Activated CD8-positive, alpha-beta memory T cell treated with anti-CD3 and anti-CD28 coated beads, Interleukin-2, amount 10 ng/mL, durations not matched to agents 7 days and 5 days (primary cell): Measurements from ENCODE around the gene SPINT2. TPM values are rescaled to one million over a fixed set of nuclear protein-coding genes. Genes with fewer than 3 reads are reported as not detected.

Experiments
- ATAC-seq: fragments of 150-1000 bp; cut with Tn5 transposase; one replicate; pipeline ENCODE4 v1.10.0; 2021; ENCODE audit warnings: moderate library complexity
- CTCF ChIA-PET: fragments of 350-600 bp; sonication (Branson Sonifier 250); formaldehyde crosslinking; loops from one replicate; lab custom pipeline; 2021; ENCODE audit warnings: antibody characterized with exemption; lab: Charles Lee
- DNase-seq: peaks from one replicate; pipeline ENCODE4 v3.0.0-alpha.2; 2020
- H3K27ac Mint-ChIP-seq: one replicate; pipeline ENCODE4 v1.8.0; 2021; ENCODE audit warnings: mild to moderate bottlenecking, mixed read lengths
- H3K27me3 Mint-ChIP-seq: one replicate; pipeline ENCODE4 v1.8.0; 2021; ENCODE audit warnings: mixed read lengths
- H3K36me3 Mint-ChIP-seq: one replicate; pipeline ENCODE4 v1.8.0; 2021; ENCODE audit warnings: mild to moderate bottlenecking, mixed read lengths
- H3K4me1 Mint-ChIP-seq: one replicate; pipeline ENCODE4 v1.8.0; 2021; ENCODE audit warnings: mixed read lengths
- H3K4me3 Mint-ChIP-seq: one replicate; pipeline ENCODE4 v1.8.0; 2021; ENCODE audit warnings: mild to moderate bottlenecking, moderate library complexity, mixed read lengths
- H3K9me3 Mint-ChIP-seq: one replicate; pipeline ENCODE4 v1.8.0; 2022; ENCODE audit warnings: low read depth, mixed read lengths
- total RNA-seq, 2 experiments: library from RNA; stranded (reverse); gene quantifications; one replicate each; pipeline ENCODE4 v1.2.3, GENCODE V29; 2021

The SPINT2 gene
- total RNA-seq, 2 experiments from 2014 or later: 9.3 to 15.6 TPM

GRCh38 chr19:38265213-38265861 is 964 bp downstream of the SPINT2 start:
- DNase-seq (no peak), ATAC-seq (no peak)
- no peaks in the 10 kb centered on the region for H3K9me3 Mint-ChIP-seq
- peak overlapping the region; percentile 71 for H3K4me3 Mint-ChIP-seq
- peaks cover 11% of the 10 kb centered on the region for H3K27me3 Mint-ChIP-seq
- peak overlapping the region; percentile 50 for H3K27ac Mint-ChIP-seq
- peaks cover 19% of the 10 kb centered on the region for H3K4me1 Mint-ChIP-seq
- CTCF ChIA-PET: interaction anchor here (0.6 to 1.6 kb wide), 10 partner anchors 10 to 690 kb away, joined by 3 to 5 read pairs (median 4); no protein-coding TSS in a partner anchor
- no peaks in the 10 kb centered on the region for H3K36me3 Mint-ChIP-seq

DNA sequence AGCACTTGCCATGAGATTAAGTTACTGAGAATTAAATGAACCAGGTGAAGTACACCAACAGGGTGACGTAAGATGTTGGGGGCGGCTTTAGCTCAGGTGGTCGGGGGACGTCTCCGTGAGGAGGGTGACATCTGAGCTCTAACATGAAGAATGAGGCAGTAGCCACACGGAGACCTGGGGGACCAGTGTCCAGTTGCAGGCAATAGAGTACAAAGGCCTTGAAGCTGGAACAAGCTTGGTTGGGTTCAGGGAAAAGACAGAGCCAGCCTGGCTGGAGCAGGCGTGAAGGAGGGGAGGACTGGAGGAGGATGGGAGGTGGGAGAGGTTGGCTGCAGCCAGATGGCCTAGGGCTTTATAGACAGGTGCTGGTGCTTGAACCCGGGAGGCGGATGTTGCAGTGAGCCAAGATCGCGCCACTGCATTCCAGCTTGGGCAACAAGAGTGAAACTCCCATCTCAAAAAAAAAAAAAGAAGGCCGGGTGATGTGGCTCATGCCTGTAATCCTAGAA is 1.6 kb downstream of the SPINT2 start:
- ATAC-seq: no peak
- peaks cover 19% of the 10 kb centered on the region for H3K4me1 Mint-ChIP-seq

GRCh38 chr19:38266981-38267597 is 2.7 kb downstream of the SPINT2 start:
- Mint-ChIP-seq H3K27ac (no peak overlapping the region), H3K36me3 (no peaks in the 10 kb centered on the region), H3K9me3 (no peaks in the 10 kb centered on the region), H3K4me1 (peaks cover 19% of the 10 kb centered on the region), H3K4me3 (no peak overlapping the region), H3K27me3 (peaks cover 11% of the 10 kb centered on the region)
- DNase-seq: no peak
- CTCF ChIA-PET: interaction anchor here (0.7 to 1.6 kb wide), 3 partner anchors 17 to 365 kb away, joined by 3 to 4 read pairs (median 3); no protein-coding TSS in a partner anchor
- no peak for ATAC-seq

More for the DNA sequence above, 1.6 kb downstream of the SPINT2 start:
- H3K4me3 Mint-ChIP-seq: peak overlapping the region; percentile 71
- H3K9me3 Mint-ChIP-seq: no peaks in the 10 kb centered on the region
- H3K36me3 Mint-ChIP-seq: no peaks in the 10 kb centered on the region
- peaks cover 11% of the 10 kb centered on the region for H3K27me3 Mint-ChIP-seq
- H3K27ac Mint-ChIP-seq: no peak overlapping the region
- CTCF ChIA-PET: interaction anchor here (0.6 to 1.6 kb wide), 9 partner anchors 9 to 690 kb away, joined by 3 to 5 read pairs (median 4); no protein-coding TSS in a partner anchor
- no peak for DNase-seq

DNA sequence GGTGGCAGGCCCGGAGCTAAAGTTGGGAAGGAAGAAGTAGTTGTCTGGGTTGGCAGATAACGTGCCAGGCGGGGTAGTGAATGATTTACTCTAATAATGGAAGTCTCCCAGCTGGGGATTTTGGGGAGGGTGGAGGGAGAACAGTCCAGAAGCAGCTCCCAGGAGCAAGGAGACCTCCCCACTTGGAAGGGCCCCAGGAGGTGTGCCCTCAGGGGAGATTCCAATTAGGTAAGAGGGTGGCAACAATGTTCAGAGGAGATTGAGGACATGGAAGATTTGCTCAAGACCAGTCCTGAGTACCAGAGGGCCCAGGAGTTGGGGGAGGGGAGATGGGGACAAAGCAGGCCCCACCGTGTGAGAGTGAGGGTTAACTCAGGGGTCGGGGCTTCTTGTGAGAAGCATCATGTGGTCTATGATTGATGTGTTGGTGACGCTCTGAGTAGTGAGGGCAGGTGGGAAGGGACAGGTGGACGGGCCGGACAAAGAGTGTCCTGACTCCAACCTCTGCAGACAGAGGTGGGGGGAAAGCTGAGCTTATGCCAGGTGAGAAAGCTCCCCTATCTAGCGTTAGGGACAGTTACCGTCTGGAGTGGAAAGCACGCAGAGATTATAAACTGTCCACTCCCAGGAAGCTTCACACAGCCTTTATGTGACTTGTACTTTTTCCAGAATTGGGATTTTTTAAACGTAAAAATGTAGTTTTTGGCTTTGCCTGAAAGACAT is 3.5 kb downstream of the SPINT2 start:
- H3K9me3 Mint-ChIP-seq: no peaks in the 10 kb centered on the region
- no peak overlapping the region for H3K4me3 Mint-ChIP-seq
- H3K4me1 Mint-ChIP-seq: peaks cover 19% of the 10 kb centered on the region
- H3K27me3 Mint-ChIP-seq: peaks cover 11% of the 10 kb centered on the region
- no peak overlapping the region for H3K27ac Mint-ChIP-seq
- no peak for DNase-seq
- no peaks in the 10 kb centered on the region for H3K36me3 Mint-ChIP-seq
- CTCF ChIA-PET: interaction anchor here (0.7 to 1.2 kb wide), 2 partner anchors 18 to 24 kb away, joined by 3 to 4 read pairs; no protein-coding TSS in a partner anchor
- no peak for ATAC-seq

- no peak for ATAC-seq
- Mint-ChIP-seq H3K4me1 (peaks cover 16% of the 10 kb centered on the region), H3K9me3 (no peaks in the 10 kb centered on the region), H3K27ac (no peak overlapping the region), H3K36me3 (no peaks in the 10 kb centered on the region), H3K4me3 (no peak overlapping the region), H3K27me3 (peaks cover 11% of the 10 kb centered on the region)
- no peak for DNase-seq
- CTCF ChIA-PET: interaction anchor here (1.2 kb wide), 1 partner anchor 25 kb away, joined by 4 read pairs; no protein-coding TSS in a partner anchor
These were observed 4.2 kb downstream of the SPINT2 start for GRCh38 chr19:38268539-38268938.

- DNase-seq: no peak
- Mint-ChIP-seq H3K27ac (no peak overlapping the region), H3K4me1 (peaks cover 2% of the 10 kb centered on the region), H3K4me3 (no peak overlapping the region), H3K9me3 (no peaks in the 10 kb centered on the region), H3K27me3 (peaks cover 3% of the 10 kb centered on the region), H3K36me3 (no peaks in the 10 kb centered on the region)
- ATAC-seq: no peak
- CTCF ChIA-PET: interaction anchor here (1.3 kb wide), 1 partner anchor 26 kb away, joined by 3 read pairs; no protein-coding TSS in a partner anchor
These were observed 6.3 kb downstream of the SPINT2 start for GRCh38 chr19:38270587-38271167.

DNA sequence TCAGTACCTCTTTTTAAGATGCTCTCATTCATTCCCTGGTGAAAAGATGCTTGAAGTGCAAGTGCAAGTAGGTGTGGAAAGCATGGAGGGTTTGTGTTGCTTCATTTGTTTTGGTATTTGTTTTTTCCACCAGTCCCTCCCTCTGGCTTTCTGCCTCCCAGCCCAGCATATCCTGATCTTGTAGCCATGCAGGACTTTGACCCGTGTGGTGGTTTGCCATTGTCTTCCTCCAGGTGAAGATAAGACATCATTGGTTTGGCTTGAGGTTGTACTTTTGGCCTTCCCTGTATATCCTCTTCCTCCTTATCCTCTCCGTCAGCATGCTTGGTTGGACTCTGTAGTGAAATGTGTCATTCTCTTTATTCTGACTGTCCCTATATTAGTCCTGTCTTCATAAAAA is 9.1 kb downstream of the SPINT2 start:
- Mint-ChIP-seq H3K27me3 (no peaks in the 10 kb centered on the region), H3K4me3 (no peak overlapping the region), H3K9me3 (no peaks in the 10 kb centered on the region), H3K4me1 (no peaks in the 10 kb centered on the region), H3K27ac (no peak overlapping the region), H3K36me3 (no peaks in the 10 kb centered on the region)
- CTCF ChIA-PET: no interaction called here
- no peak for DNase-seq
- ATAC-seq: no peak

GRCh38 chr19:38274739-38275138 is 10.4 kb downstream of the SPINT2 start:
- Mint-ChIP-seq H3K4me1 (no peaks in the 10 kb centered on the region), H3K4me3 (no peak overlapping the region)
- CTCF ChIA-PET: interaction anchor here (1.1 kb wide), 1 partner anchor 9 kb away, joined by 3 read pairs; no protein-coding TSS in a partner anchor

GRCh38 chr19:38276942-38277517 is 12.7 kb downstream of the SPINT2 start:
- H3K36me3 Mint-ChIP-seq: no peaks in the 10 kb centered on the region
- no peaks in the 10 kb centered on the region for H3K9me3 Mint-ChIP-seq
- no peak for DNase-seq
- peaks cover 5% of the 10 kb centered on the region for H3K4me1 Mint-ChIP-seq
- H3K4me3 Mint-ChIP-seq: no peak overlapping the region
- CTCF ChIA-PET: interaction anchor here (0.6 to 1.2 kb wide), 2 partner anchors 11 to 201 kb away, joined by 3 to 4 read pairs; no protein-coding TSS in a partner anchor
- no peak for ATAC-seq
- H3K27ac Mint-ChIP-seq: no peak overlapping the region
- H3K27me3 Mint-ChIP-seq: no peaks in the 10 kb centered on the region

More at GRCh38 chr19:38274739-38275138, 10.4 kb downstream of the SPINT2 start:
- Mint-ChIP-seq H3K27ac (no peak overlapping the region), H3K9me3 (no peaks in the 10 kb centered on the region), H3K27me3 (no peaks in the 10 kb centered on the region), H3K36me3 (no peaks in the 10 kb centered on the region)
- ATAC-seq: no peak
- DNase-seq: no peak

GRCh38 chr19:38277549-38277948 is 13.2 kb downstream of the SPINT2 start:
- H3K36me3 Mint-ChIP-seq: no peaks in the 10 kb centered on the region
- DNase-seq (no peak), ATAC-seq (no peak)
- no peaks in the 10 kb centered on the region for H3K9me3 Mint-ChIP-seq
- no peak overlapping the region for H3K4me3 Mint-ChIP-seq
- H3K27ac Mint-ChIP-seq: no peak overlapping the region
- H3K4me1 Mint-ChIP-seq: peaks cover 10% of the 10 kb centered on the region
- CTCF ChIA-PET: interaction anchor here (1.2 kb wide), 1 partner anchor 12 kb away, joined by 4 read pairs; no protein-coding TSS in a partner anchor
- H3K27me3 Mint-ChIP-seq: no peaks in the 10 kb centered on the region

DNA sequence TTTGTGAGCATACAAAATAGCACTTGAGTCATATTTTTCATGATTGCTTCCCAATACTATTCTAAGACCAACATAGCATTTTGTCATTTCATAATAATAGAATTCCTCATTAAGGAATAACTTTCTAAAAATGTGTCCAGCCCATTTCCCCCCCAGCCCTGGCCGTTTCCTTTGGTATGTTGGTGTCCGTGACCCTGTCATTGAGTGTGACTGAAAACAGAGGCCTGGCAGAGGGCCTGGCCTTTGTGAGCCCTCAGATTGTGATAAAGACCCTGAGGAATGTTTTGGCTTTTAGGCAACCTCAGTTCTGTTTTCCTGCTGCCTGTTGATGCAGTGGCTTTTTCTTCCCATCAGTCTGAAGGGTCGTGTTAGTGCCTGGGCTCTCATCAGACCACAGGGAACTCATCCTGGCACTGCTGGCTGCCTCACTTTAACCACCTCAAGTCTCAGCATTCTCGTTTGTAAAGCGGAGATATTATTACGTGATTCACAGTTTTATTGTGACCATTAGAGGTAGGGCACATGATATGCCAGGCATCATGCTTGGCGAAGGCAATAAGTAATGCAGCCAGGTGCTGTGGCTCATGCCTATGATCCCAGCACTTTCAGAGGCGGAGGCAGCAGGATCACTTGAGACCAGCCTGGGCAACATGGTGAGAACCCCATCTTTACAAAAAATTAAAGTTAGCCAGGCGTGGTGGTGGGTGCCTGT is 13.8 kb downstream of the SPINT2 start:
- no peaks in the 10 kb centered on the region for H3K36me3 Mint-ChIP-seq
- H3K4me1 Mint-ChIP-seq: peaks cover 11% of the 10 kb centered on the region
- H3K4me3 Mint-ChIP-seq: no peak overlapping the region
- H3K9me3 Mint-ChIP-seq: no peaks in the 10 kb centered on the region
- ATAC-seq: no peak
- DNase-seq: no peak
- CTCF ChIA-PET: interaction anchor here (1.2 kb wide), 1 partner anchor 13 kb away, joined by 4 read pairs; no protein-coding TSS in a partner anchor
- no peaks in the 10 kb centered on the region for H3K27me3 Mint-ChIP-seq
- no peak overlapping the region for H3K27ac Mint-ChIP-seq

DNA sequence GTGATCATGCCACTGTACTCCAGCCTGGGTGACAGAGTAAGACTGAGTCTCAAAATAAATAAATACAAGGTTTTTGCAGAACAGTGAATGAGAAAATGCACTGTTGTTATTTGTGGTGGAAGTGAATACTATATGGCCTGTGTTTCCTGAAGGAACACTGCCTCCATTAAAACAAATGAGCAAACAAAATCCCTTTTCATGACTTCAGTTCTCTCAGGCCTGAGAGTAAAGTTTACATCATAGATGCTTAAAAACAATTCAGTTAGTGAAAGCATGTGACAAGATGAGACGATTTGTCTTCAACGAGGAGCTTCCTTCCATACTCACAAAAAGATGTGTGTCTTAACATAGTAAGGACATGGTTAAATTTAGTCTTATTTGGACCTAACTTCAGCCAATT is 14.4 kb downstream of the SPINT2 start:
- Mint-ChIP-seq H3K9me3 (no peaks in the 10 kb centered on the region), H3K27me3 (no peaks in the 10 kb centered on the region), H3K27ac (no peak overlapping the region), H3K4me3 (no peak overlapping the region), H3K36me3 (no peaks in the 10 kb centered on the region), H3K4me1 (peaks cover 11% of the 10 kb centered on the region)
- DNase-seq (no peak), ATAC-seq (no peak)
- CTCF ChIA-PET: no interaction called here
